Tibial nerve (tissue), 4 donors: ENCODE results near the gene MPRIP. TPM values are rescaled to one million over a fixed set of nuclear protein-coding genes. Genes with fewer than 3 reads are reported as not detected.

Experiments used
- DNase-seq, 2 donors: peaks; one replicate each; pipeline ENCODE4 v3.0.0-alpha.2; 2019; ENCODE audit warnings: low spot score in 2 of 2
- H3K27ac ChIP-seq, 4 donors: fragments of 200-600 bp; sonication (generic) in 3 of 4; one replicate each; pipeline ENCODE4 v1.5.1; 2017 to 2019; ENCODE audit warnings: mild to moderate bottlenecking in 1 of 4
- H3K27me3 ChIP-seq, 2 donors: fragments of 200-600 bp; sonication (generic) in 1 of 2; one replicate each; pipeline versions ENCODE4 v1.5.1 to v1.6.0; 2017 to 2019
- H3K36me3 ChIP-seq, 3 donors: fragments of 200-600 bp; sonication (generic); one replicate each; pipeline ENCODE4 v1.5.1; 2018 to 2019
- H3K4me1 ChIP-seq, 4 donors: fragments of 200-600 bp; sonication (generic) in 3 of 4; one replicate each; pipeline ENCODE4 v1.5.1; 2017 to 2019
- H3K4me3 ChIP-seq, 4 donors: fragments of 200-600 bp; sonication (generic) in 3 of 4; one replicate each; pipeline ENCODE4 v1.5.1; 2017 to 2019; ENCODE audit warnings: mild to moderate bottlenecking in 1 of 4, moderate library complexity in 1 of 4
- H3K9me3 ChIP-seq, 4 donors: fragments of 200-600 bp; sonication (generic) in 3 of 4; one replicate each; pipeline ENCODE4 v1.5.1; 2017 to 2019
- CTCF ChIP-seq, 5 experiments: fragments of 200-600 bp in 3 of 5; fragments of 450-650 bp in 2 of 5; sonication (generic) in 3 of 5; IDR thresholded peaks; one replicate each; pipeline ENCODE4 v1.5.1; 2016 to 2019; ENCODE audit warnings: antibody characterized with exemption in 5 of 5, mild to moderate bottlenecking in 3 of 5, moderate library complexity in 2 of 5
- EP300 ChIP-seq, 2 donors: sonication (generic); formaldehyde crosslinking; IDR thresholded peaks; one replicate each; pipeline ENCODE4 v1.6.1; 2017; ENCODE audit warnings: antibody characterized with exemption in 2 of 2, mild to moderate bottlenecking in 1 of 2
- POLR2A ChIP-seq, 2 donors: fragments of 450-650 bp; IDR thresholded peaks; one replicate each; pipeline ENCODE4 v1.6.1; 2017; ENCODE audit warnings: antibody characterized with exemption in 2 of 2, mild to moderate bottlenecking in 2 of 2, moderate library complexity in 2 of 2
- WGBS, 2 donors: methylation state at CpG; one replicate each; pipeline ENCODE4 v1.1.5; 2018; 5-methylcytosine and 5-hydroxymethylcytosine counted together
- total RNA-seq, 4 donors: library from RNA; depleted of rRNA; stranded (reverse); fragments of >200 nt; gene quantifications; one replicate each; pipeline ENCODE4 v1.1.0, GENCODE V29; 2016

Gene MPRIP
- total RNA-seq, 4 donors from 2014 or later, result 216 to 291 (median 265) TPM

DNA sequence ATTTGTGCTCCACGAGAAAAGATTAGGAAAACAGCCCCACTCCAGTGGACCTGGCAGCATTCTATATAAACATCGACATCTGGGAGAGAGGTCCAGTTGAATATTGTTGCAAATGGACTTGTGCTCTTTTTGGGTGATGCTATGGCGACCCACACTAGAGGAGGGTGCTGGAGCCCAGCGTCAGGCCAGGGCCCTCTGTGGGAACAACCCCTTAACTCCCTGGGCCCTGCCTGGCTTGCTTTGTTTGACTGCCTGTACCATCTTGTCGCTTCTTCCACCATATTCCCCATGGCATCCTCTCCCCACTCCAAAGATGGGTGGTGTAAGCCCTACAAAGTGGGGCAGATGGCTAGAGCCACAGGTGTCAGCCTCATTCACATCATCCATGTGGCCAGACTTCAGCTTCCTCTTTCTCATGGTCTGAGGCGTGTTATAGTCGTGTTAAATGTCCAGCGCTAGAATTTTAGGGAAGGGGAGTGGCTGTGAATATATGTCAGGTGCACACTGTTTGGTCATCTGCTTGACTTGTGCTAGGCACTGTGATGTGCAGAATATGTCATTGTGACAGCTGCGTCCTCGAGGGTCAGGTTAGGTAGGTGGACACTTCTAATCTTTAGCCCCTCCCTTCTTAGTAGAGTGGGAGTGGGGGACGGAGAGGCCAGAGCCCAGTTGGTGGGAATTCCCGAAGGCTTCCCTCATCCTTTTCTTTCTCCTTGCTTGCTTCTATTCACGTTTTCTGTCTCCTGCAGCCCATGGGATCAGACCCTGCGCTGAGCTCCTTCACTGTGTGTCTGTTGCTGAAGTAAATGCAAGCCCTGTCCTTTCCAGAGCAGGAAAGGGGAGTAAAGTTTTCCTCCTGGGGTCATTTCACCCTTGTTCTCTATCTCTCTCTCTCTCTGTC, 49.8 kb downstream of the MPRIP start:
- H3K27ac ChIP-seq, result peak overlapping the region in 2 of 4 donors; percentile 5 to 9
- no peaks in the 10 kb centered on the region for H3K9me3 ChIP-seq
- 67 to 68% methylated on average over 14 of the region's 14 CpGs for WGBS, 2 donors
- no peaks in the 10 kb centered on the region for H3K27me3 ChIP-seq
- no peak for TF ChIP-seq CTCF (IDR thresholded peaks at IDR 0.05)
- no peak for TF ChIP-seq POLR2A (IDR thresholded peaks at IDR 0.05)
- TF ChIP-seq EP300 (IDR thresholded peaks at IDR 0.05), result no peak
- H3K36me3 ChIP-seq, result peaks cover 0 to 26% (median 3%) of the 10 kb centered on the region in 3 donors
- H3K4me1 ChIP-seq, result peaks cover 0 to 96% (median 26%) of the 10 kb centered on the region in 4 donors
- no peak overlapping the region for H3K4me3 ChIP-seq
- DNase-seq, result no peak

GRCh38 chr17:17093764-17094163, 51.5 kb downstream of the MPRIP start:
- no peak for DNase-seq
- TF ChIP-seq EP300 (IDR thresholded peaks at IDR 0.05) (no peak), CTCF (IDR thresholded peaks at IDR 0.05) (no peak), POLR2A (IDR thresholded peaks at IDR 0.05) (no peak)

GRCh38 chr17:17096438-17097178, 54.4 kb downstream of the MPRIP start:
- Histone ChIP-seq H3K4me1 (peaks cover 0 to 93% (median 47%) of the 10 kb centered on the region in 4 donors), H3K4me3 (no peak overlapping the region), H3K36me3 (no peaks in the 10 kb centered on the region), H3K9me3 (no peaks in the 10 kb centered on the region), H3K27ac (peak overlapping the region; percentile 26 to 83 (median 72)), H3K27me3 (no peaks in the 10 kb centered on the region)
- 31 to 38% methylated on average over 7 of the region's 7 CpGs for WGBS, 2 donors
- TF ChIP-seq EP300 (IDR thresholded peaks at IDR 0.05) (peak in 1 of 2 donors; percentile 39), POLR2A (IDR thresholded peaks at IDR 0.05) (no peak), CTCF (IDR thresholded peaks at IDR 0.05) (no peak)
- no peak for DNase-seq

More at GRCh38 chr17:17093764-17094163, 51.5 kb downstream of the MPRIP start:
- Histone ChIP-seq H3K36me3 (peaks cover 0 to 16% (median 3%) of the 10 kb centered on the region in 3 donors), H3K27me3 (no peaks in the 10 kb centered on the region), H3K27ac (peak overlapping the region in 3 of 4 donors; percentile 21 to 57 (median 56)), H3K9me3 (no peaks in the 10 kb centered on the region), H3K4me1 (peaks cover 0 to 97% (median 39%) of the 10 kb centered on the region in 4 donors), H3K4me3 (no peak overlapping the region)
- 59 to 61% methylated on average over 5 of the region's 5 CpGs for WGBS, 2 donors

DNA sequence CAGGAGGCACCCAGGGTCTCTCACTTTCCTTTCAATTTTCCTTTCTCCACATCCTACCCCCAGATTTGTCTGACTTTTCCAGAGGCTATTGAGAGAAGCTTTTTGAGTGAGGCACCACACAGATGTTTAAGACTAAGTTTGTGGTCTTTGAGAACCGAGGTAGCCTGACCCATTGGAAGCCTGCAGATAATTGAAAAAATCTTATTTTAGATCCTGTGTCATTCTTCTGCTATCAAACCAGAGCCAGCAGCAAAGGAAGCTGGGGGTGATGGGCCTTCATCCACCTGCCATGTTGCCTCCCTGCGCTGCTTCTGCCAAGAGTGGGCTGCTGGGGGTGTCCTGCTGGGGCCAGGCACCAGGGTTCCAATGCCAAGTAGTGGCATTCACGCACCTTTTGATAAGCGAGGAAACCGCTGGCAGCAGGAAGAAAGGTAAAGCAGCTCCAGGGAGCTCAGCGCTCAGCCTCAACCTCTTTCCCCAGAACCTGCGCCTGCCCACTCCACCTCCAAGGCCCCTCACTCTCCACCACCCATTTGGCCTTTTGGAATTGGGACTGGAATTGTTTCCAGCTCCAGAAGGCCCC, 55.6 kb downstream of the MPRIP start:
- TF ChIP-seq POLR2A (IDR thresholded peaks at IDR 0.05), result no peak
- TF ChIP-seq CTCF (IDR thresholded peaks at IDR 0.05), result no peak
- Histone ChIP-seq H3K27me3 (no peaks in the 10 kb centered on the region), H3K4me1 (peaks cover 0 to 91% (median 45%) of the 10 kb centered on the region in 4 donors), H3K9me3 (no peaks in the 10 kb centered on the region), H3K36me3 (peaks cover 0 to 3% (median 0%) of the 10 kb centered on the region in 3 donors), H3K4me3 (no peak overlapping the region), H3K27ac (peak overlapping the region; percentile 58 to 83 (median 80))
- no peak for DNase-seq
- 72 to 77% methylated on average over 7 of the region's 7 CpGs for WGBS, 2 donors
